ENCODE measurements around the gene PSMB10. TPM values are rescaled to one million over a fixed set of nuclear protein-coding genes. Genes with fewer than 3 reads are reported as not detected.

PSMB10 gene
- total RNA-seq: 63.9 and 73.6 TPM in 2 replicates

DNA sequence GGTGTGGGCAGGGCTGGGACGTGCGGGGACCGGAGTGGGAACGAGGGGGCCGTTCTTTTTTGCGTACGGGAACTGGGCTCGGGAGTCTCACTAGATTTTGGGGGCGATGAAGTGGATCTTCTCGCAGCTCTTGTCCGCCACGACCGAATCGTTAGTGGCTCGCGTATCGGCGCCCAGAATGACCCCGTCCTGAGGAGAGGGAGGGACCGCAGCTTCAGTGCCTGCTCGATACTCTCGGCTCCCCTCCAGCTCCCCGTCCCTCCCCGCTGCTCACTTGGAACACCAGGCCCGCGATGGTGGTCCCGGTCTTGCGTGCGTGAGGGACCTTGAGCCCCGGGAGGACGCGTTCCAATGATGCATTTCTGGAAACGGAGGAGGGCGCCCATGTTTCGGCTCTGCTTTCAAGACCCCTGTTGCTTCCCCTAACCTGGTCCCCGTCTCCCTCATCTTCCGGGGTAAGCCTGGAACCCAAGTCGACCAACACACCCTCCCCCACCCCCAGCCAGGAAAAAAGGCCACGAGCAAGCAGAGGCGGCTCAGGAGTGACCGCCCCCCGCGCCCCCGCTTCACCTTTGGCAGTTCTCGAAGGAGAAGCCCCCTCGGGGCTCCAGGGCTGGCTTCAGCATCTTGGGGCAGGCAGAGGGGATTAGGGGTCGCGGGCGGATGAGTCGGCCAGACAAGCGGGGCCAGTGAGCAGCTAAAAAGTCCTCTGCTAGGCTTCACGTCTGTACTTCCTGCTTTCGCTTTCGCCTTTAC lies at the start of gene PSMB10:
Gene PSMB10, minus strand, starts transcription at position 727 of the 756 bp plus-strand sequence. Its CDS starts 101 bp downstream, at position 626.

GRCh38 chr16:67979955-67980678 lies 43.5 kb upstream of the PSMB10 start, which contains the start of gene DPEP3:
DPEP3 (minus strand) TSS chr16:67980499; CDS start chr16:67980380, 119 bp downstream.

DNA sequence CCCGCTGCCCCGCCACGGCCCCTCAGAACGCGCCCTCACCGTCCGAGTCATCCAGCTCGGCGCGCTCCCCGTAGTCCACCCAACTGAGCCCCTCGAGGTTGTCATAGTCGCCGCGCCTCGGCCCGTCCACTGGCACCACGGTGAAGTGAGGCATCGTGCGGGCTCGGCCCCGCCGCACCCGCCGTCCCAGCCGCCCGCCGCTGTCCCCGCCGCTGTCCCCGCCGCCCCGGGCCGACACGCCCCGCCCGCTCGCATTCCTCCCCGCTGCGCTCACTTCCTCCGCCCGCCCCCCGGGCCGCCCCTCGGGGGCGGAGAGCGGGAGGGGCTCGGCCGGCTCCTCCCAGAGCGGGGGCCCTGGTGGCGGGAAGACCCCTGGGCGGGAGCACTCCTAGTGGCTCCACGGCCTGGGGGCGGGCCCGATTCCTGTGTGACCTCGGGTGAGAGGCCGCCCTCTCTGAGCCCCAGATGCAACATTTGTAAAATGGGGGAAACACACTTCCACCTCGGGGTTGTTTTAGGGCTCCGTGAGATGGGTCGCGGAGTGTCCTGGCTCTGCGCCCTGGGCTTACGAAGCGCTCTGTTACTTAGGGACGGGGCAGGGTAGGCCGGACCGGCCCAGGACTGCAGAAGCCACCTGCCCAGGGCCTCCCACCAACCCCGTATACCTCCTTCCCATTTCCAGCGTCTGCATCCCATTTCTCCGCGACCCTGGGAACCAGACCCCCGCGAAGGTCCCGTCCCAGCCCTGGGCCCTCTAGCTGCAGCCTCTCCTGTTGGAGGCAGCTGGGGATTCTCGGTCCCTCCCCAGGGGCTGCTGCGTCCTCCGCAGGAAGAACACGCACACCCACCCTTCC lies 32.0 kb upstream of the PSMB10 start, which contains the start of gene SLC12A4:
Gene SLC12A4, minus strand, starts transcription at position 238 of the 854 bp plus-strand sequence. Its CDS starts 84 bp downstream, at position 154.

DNA sequence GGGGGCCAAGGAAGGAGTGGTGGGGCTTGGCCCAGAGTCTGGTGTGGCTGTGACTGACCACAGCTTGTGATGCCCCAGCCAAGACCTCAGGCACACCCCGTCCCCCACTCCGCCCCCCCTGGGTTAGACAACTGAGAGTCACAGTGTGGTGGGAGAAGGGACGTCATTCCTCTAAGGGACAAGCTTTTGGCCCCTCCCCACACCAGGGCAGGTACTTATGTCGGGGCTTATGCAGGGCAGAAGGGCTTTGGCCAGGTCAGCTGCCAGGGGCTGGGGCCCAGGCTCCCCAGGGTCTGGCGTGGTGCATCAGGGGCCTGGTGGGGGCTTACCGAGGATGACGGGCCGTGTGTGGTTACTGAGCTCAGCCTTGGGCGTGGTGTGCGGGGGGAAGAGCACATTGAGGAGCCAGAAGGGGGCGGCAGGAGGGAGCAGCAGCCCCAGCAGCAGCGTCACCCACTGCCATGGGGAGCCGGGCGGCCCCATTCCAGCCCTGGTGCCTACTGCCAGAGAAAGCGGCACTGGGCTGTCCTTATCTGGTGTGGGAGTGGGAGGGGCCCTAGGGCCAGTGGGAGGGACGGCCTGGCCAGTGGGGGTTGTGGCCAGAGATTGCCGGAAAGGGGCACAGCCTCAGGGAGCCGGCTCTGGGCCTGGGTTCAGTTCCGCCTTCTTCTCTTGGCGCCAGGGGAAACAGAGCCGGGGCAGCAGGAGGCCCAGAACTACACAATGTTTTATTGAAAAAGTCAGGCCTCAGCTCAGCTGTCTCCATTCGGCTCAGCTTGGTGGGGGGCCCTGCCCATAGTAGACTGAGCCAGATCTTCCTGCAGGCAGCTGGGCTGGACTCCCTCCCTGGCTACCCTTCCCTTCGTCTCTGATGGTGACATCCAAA lies 7.2 kb upstream of the PSMB10 start, which contains the start of gene LCAT:
Gene LCAT, minus strand, starts transcription at position 502 of the 886 bp plus-strand sequence. Its CDS starts 19 bp downstream, at position 483.

DNA sequence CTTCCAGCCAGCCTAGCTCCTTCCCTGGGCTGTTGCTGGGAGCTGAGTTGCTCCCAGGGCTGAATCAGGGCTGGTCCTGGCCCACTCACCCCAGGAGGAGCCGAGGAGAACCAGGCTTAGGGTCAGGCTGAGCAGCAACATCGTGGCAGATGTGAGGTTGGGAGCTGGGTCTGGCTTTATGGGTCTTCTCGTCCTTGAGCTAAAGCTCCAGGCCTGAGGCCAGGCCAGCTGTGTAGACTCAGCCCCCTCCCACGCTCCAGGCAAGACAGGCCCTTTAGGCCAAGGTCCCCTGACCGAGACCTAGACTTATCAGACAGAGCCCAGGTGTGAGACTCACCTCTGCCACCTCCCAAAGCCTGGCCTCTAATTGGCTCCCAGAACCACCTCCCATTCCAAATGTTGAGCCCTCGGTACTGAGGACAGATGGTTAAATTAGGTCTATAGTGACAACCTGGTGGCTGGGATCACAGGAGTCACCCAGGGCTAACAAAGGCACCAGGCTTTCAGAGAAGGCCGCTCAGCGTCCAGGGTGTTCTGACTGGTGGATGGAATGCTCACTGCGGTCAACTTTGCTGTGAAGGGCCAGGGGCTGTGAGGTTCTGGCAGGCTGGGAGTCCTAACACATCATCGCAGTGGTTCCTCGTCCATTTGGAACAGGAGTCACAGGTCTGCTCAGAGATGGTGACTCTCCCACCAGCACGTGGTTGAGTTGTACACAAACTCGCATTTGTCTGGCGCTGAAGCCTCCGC lies 4.8 kb downstream of the PSMB10 start, which contains the start of gene CTRL:
Gene CTRL, minus strand, starts transcription at position 151 of the 750 bp plus-strand sequence. Its CDS starts 10 bp downstream, at position 141.

GRCh38 chr16:67892899-67893742 lies 43.5 kb downstream of the PSMB10 start, which contains the start of gene PSKH1:
PSKH1 (plus strand) TSS chr16:67893254; CDS start chr16:67908750, 15,496 bp downstream.

GRCh38 chr16:67884684-67885083 lies 52.0 kb downstream of the PSMB10 start, which contains the start of gene NRN1L:
NRN1L (plus strand) TSS chr16:67884885; CDS start chr16:67884904, 19 bp downstream.

Small RNA genes within 50 kb of the gene (small RNA-seq; reads per million reads assigned to genes)
- not detected for gene NRN1L

Other genes with a start within 250 kb of the PSMB10 start
- gene GFOD2, start 217.5 kb downstream of the PSMB10 start, total RNA-seq: 19.0 and 19.8 TPM in 2 replicates
- 7.2 and 7.5 TPM in 2 replicates for gene RANBP10, start 130.3 kb downstream of the PSMB10 start, total RNA-seq
- 0.49 and 1.3 TPM in 2 replicates for gene TSNAXIP1, start 130.0 kb downstream of the PSMB10 start, total RNA-seq
- 30.0 and 34.6 TPM in 2 replicates for gene THAP11, start 94.5 kb downstream of the PSMB10 start, total RNA-seq
- 111 and 129 TPM in 2 replicates for gene NUTF2, start 89.9 kb downstream of the PSMB10 start, total RNA-seq
- 35.6 and 36.8 TPM in 2 replicates for gene CENPT, start 89.2 kb downstream of the PSMB10 start, total RNA-seq
- gene EDC4, start 63.8 kb downstream of the PSMB10 start, total RNA-seq: 53.2 and 64.1 TPM in 2 replicates
- not detected in 2 replicates for gene NRN1L, start 52.0 kb downstream of the PSMB10 start, total RNA-seq
- 14.5 and 16.4 TPM in 2 replicates for gene PSKH1, start 43.6 kb downstream of the PSMB10 start, total RNA-seq
- 1.1 and 1.3 TPM in 2 replicates for gene CTRL, start 5.0 kb downstream of the PSMB10 start, total RNA-seq
- 9.6 and 11.2 TPM in 2 replicates for gene LCAT, start 7.3 kb upstream of the PSMB10 start, total RNA-seq
- gene SLC12A4, start 31.8 kb upstream of the PSMB10 start, total RNA-seq: 82.1 and 92.5 TPM in 2 replicates
- gene DPEP3, start 43.6 kb upstream of the PSMB10 start, total RNA-seq: not detected in 2 replicates
- not detected in 2 replicates for gene DPEP2, start 62.6 kb upstream of the PSMB10 start, total RNA-seq
- gene DPEP2NB, start 79.1 kb upstream of the PSMB10 start, total RNA-seq: not detected in 2 replicates
- 11.8 and 12.4 TPM in 2 replicates for gene DDX28, start 86.4 kb upstream of the PSMB10 start, total RNA-seq
- gene DUS2, start 86.4 kb upstream of the PSMB10 start, total RNA-seq: 15.3 and 15.7 TPM in 2 replicates
- 33.8 and 40.6 TPM in 2 replicates for gene NFATC3, start 148.5 kb upstream of the PSMB10 start, total RNA-seq